ENCODE measurements around the gene TBRG1. TPM values are rescaled to one million over a fixed set of nuclear protein-coding genes. Genes with fewer than 3 reads are reported as not detected.

The TBRG1 gene
- total and polyA plus RNA-seq, 4 donors, result 13.4 to 32.4 (median 16.5) TPM

- Histone ChIP-seq H3K9ac (ENCODE audit: low read depth in 1 of 2, low read length in 2 of 2) (no peak overlapping the region), H3K27me3 (ENCODE audit: control insufficient read depth in 4 of 4, insufficient read depth in 4 of 4, low read length in 3 of 4) (no peaks in the 10 kb centered on the region), H3K4me1 (ENCODE audit: control insufficient read depth in 4 of 4, insufficient read depth in 4 of 4, low read length in 3 of 4) (no peaks in the 10 kb centered on the region), H3K9me3 (ENCODE audit: control insufficient read depth in 4 of 4, low read length in 3 of 4) (no peaks in the 10 kb centered on the region), H3K4me3 (ENCODE audit: low read depth in 1 of 3, low read length in 3 of 3) (no peak overlapping the region), H3K36me3 (ENCODE audit: control insufficient read depth in 4 of 4, insufficient read depth in 3 of 4, low read depth in 1 of 4, low read length in 3 of 4) (no peaks in the 10 kb centered on the region), H3K27ac (ENCODE audit: low read depth in 1 of 2, low read length in 2 of 2) (no peak overlapping the region)
- no peak for TF ChIP-seq SP1 (IDR thresholded peaks at IDR 0.05)
- TF ChIP-seq GABPA (IDR thresholded peaks at IDR 0.05 in 1 of 2, conservative IDR thresholded peaks at IDR 0.05 in 1 of 2), result no peak
- TF ChIP-seq FOXA2 (IDR thresholded peaks at IDR 0.05), result no peak
- no peak for TF ChIP-seq YY1 (IDR thresholded peaks at IDR 0.05)
- TF ChIP-seq REST (IDR thresholded peaks at IDR 0.05), result no peak
- TF ChIP-seq JUND (IDR thresholded peaks at IDR 0.05), result no peak
- TF ChIP-seq NR2F2 (IDR thresholded peaks at IDR 0.05), result no peak
- no peak for TF ChIP-seq EGR1 (IDR thresholded peaks at IDR 0.05; ENCODE audit: low read depth in 2 of 2)
- TF ChIP-seq ZBTB33 (IDR thresholded peaks at IDR 0.05), result no peak
- TF ChIP-seq MAX (IDR thresholded peaks at IDR 0.05), result no peak
- no peak for TF ChIP-seq TAF1 (conservative IDR thresholded peaks at IDR 0.05)
- TF ChIP-seq HNF4A (conservative IDR thresholded peaks at IDR 0.05), result no peak
- no peak for TF ChIP-seq RAD21 (IDR thresholded peaks at IDR 0.05)
- TF ChIP-seq CTCF (IDR thresholded peaks at IDR 0.05; ENCODE audit: low read depth, low read length, missing input control), result no peak
- TF ChIP-seq ATF3 (IDR thresholded peaks at IDR 0.05), result no peak
- WGBS, result 70% methylated on average over 10 of the region's 10 CpGs
- DNase-seq (ENCODE audit: low spot score), result no peak
These were observed 10.0 kb upstream of the TBRG1 start for GRCh38 chr11:124612567-124613246.
